HFF-Myc (cell line): ENCODE measurements around the gene MAPK6.
"Not testable (repeated sequence)": the region's sequence is repeated elsewhere in the genome, so short reads cannot be mapped to it uniquely, and the experiment has no call there.

Experiments used
- DNase-seq: peaks from one replicate; pipeline ENCODE4 v3.0.0-alpha.2; 2011; ENCODE audit warnings: low read depth; ENCODE audit errors: extremely low read depth
- H3K4me3 ChIP-seq: replicated peaks from 2 replicates; pipeline ENCODE4 v1.5.1; 2011; ENCODE audit warnings: low read depth, mild to moderate bottlenecking, control low read depth, low read length
- TF ChIP-seq, protein P1 (sequence below): IDR thresholded peaks from 2 replicates; pipeline ENCODE4 v1.5.1; 2012; ENCODE audit warnings: mild to moderate bottlenecking, low read depth, low read length, control low read depth; ENCODE audit errors: missing control alignments

The MAPK6 gene

DNA sequence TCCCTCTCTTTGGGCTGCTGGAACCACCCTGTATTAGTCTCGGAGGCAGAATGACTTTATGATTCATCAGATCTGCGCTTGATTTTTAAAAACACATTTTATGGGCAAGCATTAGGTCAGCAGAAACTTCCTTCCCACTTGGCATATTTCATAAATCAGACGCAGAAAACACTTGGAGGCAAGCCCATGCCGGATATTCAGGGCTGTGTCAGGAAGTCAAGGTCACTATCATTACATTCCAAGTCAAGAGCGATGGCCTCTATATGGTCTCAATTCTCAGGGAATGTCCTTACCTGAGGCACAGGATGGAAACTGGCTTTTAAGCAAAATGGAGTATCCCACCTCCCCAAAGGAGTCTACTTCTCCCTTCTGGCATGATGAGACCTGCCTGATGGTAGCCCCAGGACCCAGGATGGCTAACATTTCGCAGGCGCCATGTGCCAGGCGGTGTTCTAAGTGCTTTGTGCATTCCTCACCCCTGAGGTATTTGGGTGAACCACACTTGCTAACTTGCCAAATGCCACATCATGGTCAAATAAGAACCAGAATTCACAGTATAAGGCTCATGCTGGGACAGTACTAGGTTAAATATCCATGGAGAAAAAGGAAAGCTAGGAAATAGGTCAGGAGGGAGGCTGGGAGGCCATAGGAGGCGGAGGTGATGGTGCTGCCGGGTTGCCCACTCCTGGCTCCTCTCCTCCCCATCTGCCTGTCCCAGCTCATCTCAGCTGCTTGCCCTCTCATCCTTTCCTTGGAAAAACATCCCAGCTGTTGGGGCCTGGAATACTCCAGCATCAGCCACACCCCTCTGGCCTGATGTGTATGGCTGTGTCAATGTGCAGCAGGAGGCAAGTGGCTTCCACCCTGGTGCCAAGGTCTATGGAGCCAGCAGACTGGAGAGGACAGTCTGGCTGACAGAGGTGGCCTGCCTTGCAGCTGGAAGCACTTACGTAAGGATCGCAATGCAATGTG, 74.8 kb downstream of the MAPK6 start:
- H3K4me3 ChIP-seq = no peak overlapping the region
- DNase-seq = peak; percentile 97
- TF ChIP-seq, protein P1, sequence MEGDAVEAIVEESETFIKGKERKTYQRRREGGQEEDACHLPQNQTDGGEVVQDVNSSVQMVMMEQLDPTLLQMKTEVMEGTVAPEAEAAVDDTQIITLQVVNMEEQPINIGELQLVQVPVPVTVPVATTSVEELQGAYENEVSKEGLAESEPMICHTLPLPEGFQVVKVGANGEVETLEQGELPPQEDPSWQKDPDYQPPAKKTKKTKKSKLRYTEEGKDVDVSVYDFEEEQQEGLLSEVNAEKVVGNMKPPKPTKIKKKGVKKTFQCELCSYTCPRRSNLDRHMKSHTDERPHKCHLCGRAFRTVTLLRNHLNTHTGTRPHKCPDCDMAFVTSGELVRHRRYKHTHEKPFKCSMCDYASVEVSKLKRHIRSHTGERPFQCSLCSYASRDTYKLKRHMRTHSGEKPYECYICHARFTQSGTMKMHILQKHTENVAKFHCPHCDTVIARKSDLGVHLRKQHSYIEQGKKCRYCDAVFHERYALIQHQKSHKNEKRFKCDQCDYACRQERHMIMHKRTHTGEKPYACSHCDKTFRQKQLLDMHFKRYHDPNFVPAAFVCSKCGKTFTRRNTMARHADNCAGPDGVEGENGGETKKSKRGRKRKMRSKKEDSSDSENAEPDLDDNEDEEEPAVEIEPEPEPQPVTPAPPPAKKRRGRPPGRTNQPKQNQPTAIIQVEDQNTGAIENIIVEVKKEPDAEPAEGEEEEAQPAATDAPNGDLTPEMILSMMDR = no peak

DNA sequence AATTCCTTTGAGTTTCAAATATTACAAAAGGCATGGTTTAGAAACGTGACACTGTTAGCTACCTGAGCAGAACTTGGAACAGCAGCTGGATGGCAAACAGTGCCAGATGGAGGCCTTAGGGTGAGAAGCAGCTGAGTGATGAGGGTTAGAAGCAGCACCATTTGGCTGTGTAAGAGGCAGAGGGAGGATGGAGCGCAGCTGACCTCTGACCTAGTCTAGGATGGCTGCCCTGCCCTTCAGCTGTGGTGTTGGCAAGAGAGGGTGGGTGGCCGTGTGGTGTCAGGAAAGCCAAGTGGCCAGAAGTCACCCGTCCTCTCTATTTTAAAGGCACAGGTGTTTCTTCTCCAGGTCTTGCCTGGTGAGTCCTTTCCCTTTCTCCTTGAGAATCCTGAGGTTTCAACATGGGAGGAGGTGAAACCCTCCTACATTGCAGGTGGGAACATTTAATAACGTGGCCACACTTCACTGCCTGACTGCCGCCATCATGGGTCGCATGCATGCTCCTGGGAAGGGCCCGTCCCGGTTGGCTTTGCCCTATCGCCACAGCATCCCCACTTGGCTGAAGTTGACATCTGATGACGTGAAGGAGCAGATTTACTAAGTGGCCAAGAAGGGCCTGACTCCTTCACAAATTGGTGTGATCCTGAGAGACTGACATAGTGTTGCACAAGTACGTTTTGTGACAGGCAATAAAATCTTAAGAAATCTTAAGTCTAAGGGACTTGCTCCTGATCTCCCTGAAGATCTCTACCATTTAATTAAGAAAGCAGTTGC, 76.0 kb downstream of the MAPK6 start:
- TF ChIP-seq, protein P1 = no peak
- DNase-seq = no peak
- no peak overlapping the region for H3K4me3 ChIP-seq

GRCh38 chr15:52095597-52096262, 76.7 kb downstream of the MAPK6 start:
- peak; percentile 87 for DNase-seq
- no peak overlapping the region for H3K4me3 ChIP-seq
- TF ChIP-seq, protein P1 = no peak

DNA sequence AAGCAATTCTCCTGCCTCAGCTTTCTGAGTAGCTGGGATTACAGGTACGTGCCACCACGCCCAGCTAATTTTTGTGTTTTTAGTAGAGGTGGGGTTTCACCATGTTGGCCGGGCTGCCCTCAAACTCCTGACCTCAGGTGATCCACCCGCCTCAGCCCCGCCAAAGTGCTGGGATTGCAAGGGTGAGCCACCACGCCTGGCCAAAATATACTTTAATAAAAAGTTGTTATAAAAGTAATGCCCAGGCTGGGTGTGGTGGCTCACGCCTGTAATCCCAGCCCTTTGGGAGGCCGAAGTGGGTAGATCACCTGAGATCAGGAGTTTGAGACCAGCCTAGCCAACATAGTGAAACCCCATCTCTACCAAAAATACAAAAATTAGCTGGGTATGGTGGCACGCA, 77.5 kb downstream of the MAPK6 start:
- H3K4me3 ChIP-seq, DNase-seq: not testable (repeated sequence)

- TF ChIP-seq, protein P1 = no peak
- DNase-seq = no peak
Measured at GRCh38 chr15:52097180-52097579, 78.2 kb downstream of the MAPK6 start.

GRCh38 chr15:52098323-52098722, 79.3 kb downstream of the MAPK6 start:
- TF ChIP-seq, protein P1 = no peak
- no peak overlapping the region for H3K4me3 ChIP-seq
- DNase-seq = no peak

More at GRCh38 chr15:52097180-52097579, 78.2 kb downstream of the MAPK6 start:
- H3K4me3 ChIP-seq = no peak overlapping the region
